SK-N-SH (cell line): ENCODE data around the gene HS3ST5.

Source experiments
- CHD2 ChIP-seq: fragments of 150-350 bp; IDR thresholded peaks from 2 replicates; pipeline ENCODE4 v1.6.1; 2018; ENCODE audit warnings: low read length; ENCODE audit not compliant: partially characterized antibody
- ELF1 ChIP-seq: IDR thresholded peaks from 2 replicates; pipeline ENCODE4 v1.4.0; 2012
- EP300 ChIP-seq, 2 experiments: IDR thresholded peaks; 2 replicates each; pipeline versions ENCODE4 v1.4.0 to v1.6.1; 2012; ENCODE audit warnings: borderline replicate concordance in 1 of 2, low read depth in 1 of 2, low read length in 1 of 2
- EZH2phosphoT487 ChIP-seq: fragments of 200-600 bp; sonication (generic); IDR thresholded peaks from 2 replicates; pipeline ENCODE4 v1.6.1; 2017; ENCODE audit warnings: low read depth, mixed run types, mild to moderate bottlenecking, antibody characterized with exemption, moderate library complexity, borderline replicate concordance
- FOXJ3 ChIP-seq: sonication (generic); formaldehyde crosslinking; IDR thresholded peaks from 2 replicates; pipeline ENCODE4 v1.5.1; 2020; ENCODE audit warnings: mild to moderate bottlenecking, missing genetic modification reagents
- GABPA ChIP-seq: IDR thresholded peaks from 2 replicates; pipeline ENCODE4 v1.4.0; 2012; ENCODE audit warnings: low read depth, mild to moderate bottlenecking
- POLR2AphosphoS5 ChIP-seq: IDR thresholded peaks from 2 replicates; pipeline ENCODE4 v1.6.1; 2012; ENCODE audit warnings: low read depth, low read length
- RFX5 ChIP-seq: IDR thresholded peaks from 2 replicates; pipeline ENCODE4 v1.6.1; 2012; ENCODE audit warnings: mild to moderate bottlenecking, improper control_type of control experiment, low read length
- TAF1 ChIP-seq: IDR thresholded peaks from 2 replicates; pipeline ENCODE4 v1.6.1; 2012; ENCODE audit warnings: low read depth, mild to moderate bottlenecking, low read length, moderate library complexity, borderline replicate concordance
- TEAD4 ChIP-seq: IDR thresholded peaks from 2 replicates; pipeline ENCODE4 v1.4.0; 2012; ENCODE audit warnings: mild to moderate bottlenecking, borderline replicate concordance; ENCODE audit not compliant: insufficient read depth
- TF ChIP-seq, protein P1 (sequence below): IDR thresholded peaks from 2 replicates; pipeline ENCODE4 v1.6.1; 2012; ENCODE audit warnings: mild to moderate bottlenecking, low read depth, low read length, moderate library complexity
- TF ChIP-seq, protein P2 (sequence below): fragments of 200-600 bp; sonication (generic); IDR thresholded peaks from 2 replicates; pipeline ENCODE4 v1.6.1; 2017; ENCODE audit warnings: antibody characterized with exemption, mild to moderate bottlenecking, moderate library complexity

DNA sequence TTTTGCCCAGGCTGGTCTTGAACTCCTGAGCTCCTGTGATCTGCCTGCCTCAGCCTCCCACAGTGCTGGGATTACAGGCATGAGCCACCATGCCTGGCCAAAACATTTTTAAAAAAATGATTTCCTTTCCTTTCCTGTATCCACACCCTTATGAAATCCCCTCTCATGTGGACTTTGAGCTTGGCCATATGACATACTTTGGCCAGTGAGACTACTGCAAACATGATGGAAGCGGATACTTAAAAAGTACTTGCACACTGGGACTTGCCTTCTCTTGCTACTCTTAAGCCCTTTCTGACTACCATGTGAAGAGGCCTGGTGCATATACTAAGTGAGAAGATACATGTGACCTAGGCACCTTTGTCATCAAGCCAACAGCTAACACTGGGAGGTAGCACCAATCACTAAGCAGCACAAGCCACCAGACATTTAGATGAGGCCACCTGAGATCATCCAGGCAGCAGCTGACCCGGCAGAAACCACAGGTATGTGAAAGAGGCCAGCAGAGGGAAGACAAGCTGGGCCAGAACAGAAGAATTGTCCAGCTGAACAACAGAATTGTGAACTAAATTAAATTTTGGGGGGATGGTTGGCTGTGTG is 293.4 kb downstream of the HS3ST5 start:
- TF ChIP-seq TAF1 = no peak
- TF ChIP-seq CHD2 = no peak
- TF ChIP-seq, protein P1, sequence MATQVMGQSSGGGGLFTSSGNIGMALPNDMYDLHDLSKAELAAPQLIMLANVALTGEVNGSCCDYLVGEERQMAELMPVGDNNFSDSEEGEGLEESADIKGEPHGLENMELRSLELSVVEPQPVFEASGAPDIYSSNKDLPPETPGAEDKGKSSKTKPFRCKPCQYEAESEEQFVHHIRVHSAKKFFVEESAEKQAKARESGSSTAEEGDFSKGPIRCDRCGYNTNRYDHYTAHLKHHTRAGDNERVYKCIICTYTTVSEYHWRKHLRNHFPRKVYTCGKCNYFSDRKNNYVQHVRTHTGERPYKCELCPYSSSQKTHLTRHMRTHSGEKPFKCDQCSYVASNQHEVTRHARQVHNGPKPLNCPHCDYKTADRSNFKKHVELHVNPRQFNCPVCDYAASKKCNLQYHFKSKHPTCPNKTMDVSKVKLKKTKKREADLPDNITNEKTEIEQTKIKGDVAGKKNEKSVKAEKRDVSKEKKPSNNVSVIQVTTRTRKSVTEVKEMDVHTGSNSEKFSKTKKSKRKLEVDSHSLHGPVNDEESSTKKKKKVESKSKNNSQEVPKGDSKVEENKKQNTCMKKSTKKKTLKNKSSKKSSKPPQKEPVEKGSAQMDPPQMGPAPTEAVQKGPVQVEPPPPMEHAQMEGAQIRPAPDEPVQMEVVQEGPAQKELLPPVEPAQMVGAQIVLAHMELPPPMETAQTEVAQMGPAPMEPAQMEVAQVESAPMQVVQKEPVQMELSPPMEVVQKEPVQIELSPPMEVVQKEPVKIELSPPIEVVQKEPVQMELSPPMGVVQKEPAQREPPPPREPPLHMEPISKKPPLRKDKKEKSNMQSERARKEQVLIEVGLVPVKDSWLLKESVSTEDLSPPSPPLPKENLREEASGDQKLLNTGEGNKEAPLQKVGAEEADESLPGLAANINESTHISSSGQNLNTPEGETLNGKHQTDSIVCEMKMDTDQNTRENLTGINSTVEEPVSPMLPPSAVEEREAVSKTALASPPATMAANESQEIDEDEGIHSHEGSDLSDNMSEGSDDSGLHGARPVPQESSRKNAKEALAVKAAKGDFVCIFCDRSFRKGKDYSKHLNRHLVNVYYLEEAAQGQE = no peak
- TF ChIP-seq, protein P2, sequence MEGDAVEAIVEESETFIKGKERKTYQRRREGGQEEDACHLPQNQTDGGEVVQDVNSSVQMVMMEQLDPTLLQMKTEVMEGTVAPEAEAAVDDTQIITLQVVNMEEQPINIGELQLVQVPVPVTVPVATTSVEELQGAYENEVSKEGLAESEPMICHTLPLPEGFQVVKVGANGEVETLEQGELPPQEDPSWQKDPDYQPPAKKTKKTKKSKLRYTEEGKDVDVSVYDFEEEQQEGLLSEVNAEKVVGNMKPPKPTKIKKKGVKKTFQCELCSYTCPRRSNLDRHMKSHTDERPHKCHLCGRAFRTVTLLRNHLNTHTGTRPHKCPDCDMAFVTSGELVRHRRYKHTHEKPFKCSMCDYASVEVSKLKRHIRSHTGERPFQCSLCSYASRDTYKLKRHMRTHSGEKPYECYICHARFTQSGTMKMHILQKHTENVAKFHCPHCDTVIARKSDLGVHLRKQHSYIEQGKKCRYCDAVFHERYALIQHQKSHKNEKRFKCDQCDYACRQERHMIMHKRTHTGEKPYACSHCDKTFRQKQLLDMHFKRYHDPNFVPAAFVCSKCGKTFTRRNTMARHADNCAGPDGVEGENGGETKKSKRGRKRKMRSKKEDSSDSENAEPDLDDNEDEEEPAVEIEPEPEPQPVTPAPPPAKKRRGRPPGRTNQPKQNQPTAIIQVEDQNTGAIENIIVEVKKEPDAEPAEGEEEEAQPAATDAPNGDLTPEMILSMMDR = no peak
- TF ChIP-seq GABPA = no peak
- no peak for TF ChIP-seq EZH2phosphoT487
- no peak for TF ChIP-seq FOXJ3 (CRISPR knock-in tag)
- no peak for TF ChIP-seq POLR2AphosphoS5
- no peak for TF ChIP-seq TEAD4
- no peak for TF ChIP-seq ELF1
- no peak for TF ChIP-seq RFX5
- TF ChIP-seq EP300 (IDR thresholded peaks at IDR 0.05; ENCODE audit: borderline replicate concordance in 1 of 2, low read depth in 1 of 2, low read length in 1 of 2) = no peak
